ENCODE results near the gene FAM89A.

DNA sequence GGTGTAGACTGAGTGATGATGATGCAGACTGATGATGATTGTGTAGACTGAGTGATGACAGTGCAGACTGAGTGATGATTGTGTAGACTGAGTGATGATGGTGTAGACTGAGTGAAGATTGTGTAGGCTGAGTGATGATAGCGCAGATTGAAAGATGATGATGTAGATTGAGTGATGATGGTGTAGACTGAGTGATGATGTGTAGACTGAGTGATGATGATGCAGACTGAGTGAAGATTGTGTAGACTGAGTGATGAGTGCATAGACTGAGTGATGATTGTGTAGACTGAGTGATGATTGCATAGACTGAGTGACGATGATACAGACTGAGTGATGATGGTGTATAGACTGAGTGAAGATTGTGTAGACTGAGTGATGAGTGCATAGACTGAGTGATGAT lies 28.7 kb downstream of the FAM89A start:
- TF ChIP-seq, protein P1, sequence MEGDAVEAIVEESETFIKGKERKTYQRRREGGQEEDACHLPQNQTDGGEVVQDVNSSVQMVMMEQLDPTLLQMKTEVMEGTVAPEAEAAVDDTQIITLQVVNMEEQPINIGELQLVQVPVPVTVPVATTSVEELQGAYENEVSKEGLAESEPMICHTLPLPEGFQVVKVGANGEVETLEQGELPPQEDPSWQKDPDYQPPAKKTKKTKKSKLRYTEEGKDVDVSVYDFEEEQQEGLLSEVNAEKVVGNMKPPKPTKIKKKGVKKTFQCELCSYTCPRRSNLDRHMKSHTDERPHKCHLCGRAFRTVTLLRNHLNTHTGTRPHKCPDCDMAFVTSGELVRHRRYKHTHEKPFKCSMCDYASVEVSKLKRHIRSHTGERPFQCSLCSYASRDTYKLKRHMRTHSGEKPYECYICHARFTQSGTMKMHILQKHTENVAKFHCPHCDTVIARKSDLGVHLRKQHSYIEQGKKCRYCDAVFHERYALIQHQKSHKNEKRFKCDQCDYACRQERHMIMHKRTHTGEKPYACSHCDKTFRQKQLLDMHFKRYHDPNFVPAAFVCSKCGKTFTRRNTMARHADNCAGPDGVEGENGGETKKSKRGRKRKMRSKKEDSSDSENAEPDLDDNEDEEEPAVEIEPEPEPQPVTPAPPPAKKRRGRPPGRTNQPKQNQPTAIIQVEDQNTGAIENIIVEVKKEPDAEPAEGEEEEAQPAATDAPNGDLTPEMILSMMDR (conservative IDR thresholded peaks at IDR 0.05; ENCODE audit: low read length) = no peak
- TF ChIP-seq EZH2phosphoT487 (IDR thresholded peaks at IDR 0.05; ENCODE audit: borderline replicate concordance, low read depth, low read length) = no peak
